PC-3 (cell line): ENCODE data around the gene STAB2. TPM values are rescaled to one million over a fixed set of nuclear protein-coding genes. Genes with fewer than 3 reads are reported as not detected.

Experiments
- ATAC-seq: fragments of 200-7000 bp; cut with Tn5 transposase; 2 replicates; pipeline ENCODE4 v1.9.1; 2020; ENCODE audit warnings: mild to moderate bottlenecking, moderate library complexity
- BruUV-seq: library from RNA; stranded (reverse); fragments of 400-500 nt; replicated peaks from 2 replicates; lab custom pipeline; 2021; lab: Mats Ljungman, UMichigan
- CTCF ChIA-PET: fragments of 300-600 bp; sonication (Branson Sonifier 250); formaldehyde crosslinking; loops from one replicate; lab custom pipeline; 2022; ENCODE audit warnings: antibody characterized with exemption; lab: Charles Lee
- POLR2A ChIA-PET: fragments of 300-600 bp; sonication (Branson Sonifier 250); formaldehyde crosslinking; loops from one replicate; lab custom pipeline; 2022; ENCODE audit warnings: antibody characterized with exemption; ENCODE audit not compliant: unreplicated experiment; lab: Charles Lee
- DNase-seq: peaks from one replicate; pipeline ENCODE4 v3.0.0-alpha.2; 2015
- H2AFZ ChIP-seq: fragments of 300-600 bp; sonication (generic); 2 replicates; pipeline ENCODE4 v1.6.0; 2016; ENCODE audit warnings: antibody characterized with exemption, low read length
- H3F3A ChIP-seq: fragments of 300-600 bp; sonication (generic); one replicate; pipeline ENCODE4 v1.6.0; 2017; ENCODE audit warnings: antibody characterized with exemption, low read length, control low read depth, mild to moderate bottlenecking; ENCODE audit not compliant: unreplicated experiment
- H3K27ac ChIP-seq: fragments of 300-600 bp; sonication (generic); 2 replicates; pipeline ENCODE4 v1.5.1; 2016; ENCODE audit warnings: mild to moderate bottlenecking, low read length
- H3K27me3 ChIP-seq: fragments of 300-600 bp; sonication (generic); 2 replicates; pipeline ENCODE4 v1.6.1; 2016; ENCODE audit warnings: low read length, mixed read lengths
- H3K36me3 ChIP-seq: fragments of 300-600 bp; sonication (generic); 2 replicates; pipeline ENCODE4 v1.6.1; 2016; ENCODE audit warnings: low read depth, mixed run types, low read length, mixed read lengths
- H3K4me1 ChIP-seq: fragments of 300-600 bp; sonication (generic); 2 replicates; pipeline ENCODE4 v1.5.1; 2016; ENCODE audit warnings: low read length; ENCODE audit not compliant: insufficient read depth
- H3K4me2 ChIP-seq: fragments of 300-600 bp; sonication (generic); 2 replicates; pipeline ENCODE4 v1.6.0; 2016; ENCODE audit warnings: low read length
- H3K4me3 ChIP-seq: fragments of 300-600 bp; sonication (generic); 2 replicates; pipeline ENCODE4 v1.5.1; 2016; ENCODE audit warnings: mild to moderate bottlenecking, low read length, mixed read lengths
- H3K79me2 ChIP-seq: fragments of 300-600 bp; sonication (generic); 2 replicates; pipeline ENCODE4 v1.6.1; 2017; ENCODE audit warnings: low read length, mixed read lengths
- H3K9ac ChIP-seq: fragments of 300-600 bp; sonication (generic); 2 replicates; pipeline ENCODE4 v1.6.0; 2016; ENCODE audit warnings: mild to moderate bottlenecking, low read length
- H3K9me2 ChIP-seq: fragments of 300-600 bp; sonication (generic); replicated peaks from 2 replicates; pipeline ENCODE4 v1.6.1; 2016; ENCODE audit warnings: mixed run types, low read length, mixed read lengths
- H3K9me3 ChIP-seq: fragments of 300-600 bp; sonication (generic); 2 replicates; pipeline ENCODE4 v1.6.1; 2016; ENCODE audit warnings: low read length, mixed read lengths
- H4K20me1 ChIP-seq: fragments of 300-600 bp; sonication (generic); 2 replicates; pipeline ENCODE4 v1.6.1; 2016; ENCODE audit warnings: low read length, mixed read lengths
- CTCF ChIP-seq: fragments of 300-600 bp; sonication (generic); conservative IDR thresholded peaks from 2 replicates; pipeline ENCODE4 v1.5.1; 2017; ENCODE audit warnings: antibody characterized with exemption, low read depth, mild to moderate bottlenecking, low read length
- EZH2 ChIP-seq: fragments of 300-600 bp; sonication (generic); IDR thresholded peaks from one replicate; pipeline ENCODE4 v1.6.1; 2017; ENCODE audit warnings: antibody characterized with exemption, mild to moderate bottlenecking, low read length; ENCODE audit not compliant: unreplicated experiment
- EZH2phosphoT487 ChIP-seq: fragments of 300-600 bp; sonication (generic); IDR thresholded peaks from 2 replicates; pipeline ENCODE4 v1.6.1; 2018; ENCODE audit warnings: mild to moderate bottlenecking, antibody characterized with exemption, low read length, borderline replicate concordance
- intact Hi-C: fragments of 100-400 bp; cut with micrococcal nuclease; formaldehyde crosslinking; loops from 2 replicates; pipeline ENCODE4 v1.9.0; 2023
- total RNA-seq: library from RNA; depleted of rRNA; stranded (reverse); fragments of >200 nt; gene quantifications from 2 replicates; pipeline ENCODE4 v1.2.3, GENCODE V29; 2014

Gene STAB2
- total RNA-seq, 1 experiment from 2014 or later, result not detected

GRCh38 chr12:103623716-103624115, 36.6 kb downstream of the STAB2 start:
- no peak overlapping the region for H2AFZ ChIP-seq
- no peaks in the 10 kb centered on the region for H3K4me1 ChIP-seq
- DNase-seq (no peak), ATAC-seq (no peak)
- no peak overlapping the region for H3K27ac ChIP-seq
- BruUV-seq, result no TSS peak
- H3F3A ChIP-seq, result no peaks in the 10 kb centered on the region
- intact Hi-C loops, result no loop called here
- no peaks in the 10 kb centered on the region for H4K20me1 ChIP-seq
- POLR2A ChIA-PET, result no interaction called here
- H3K36me3 ChIP-seq, result no peaks in the 10 kb centered on the region
- CTCF ChIA-PET, result no interaction called here
- no peak overlapping the region for H3K9ac ChIP-seq
- TF ChIP-seq EZH2 (no peak), CTCF (no peak), EZH2phosphoT487 (no peak)
- no peaks in the 10 kb centered on the region for H3K9me2 ChIP-seq
- no peaks in the 10 kb centered on the region for H3K9me3 ChIP-seq
- H3K4me2 ChIP-seq, result no peak overlapping the region
- no peaks in the 10 kb centered on the region for H3K79me2 ChIP-seq
- peaks cover 8% of the 10 kb centered on the region for H3K27me3 ChIP-seq
- H3K4me3 ChIP-seq, result no peak overlapping the region

GRCh38 chr12:103626498-103626897, 39.4 kb downstream of the STAB2 start:
- Histone ChIP-seq H3K9ac (no peak overlapping the region), H3K79me2 (no peaks in the 10 kb centered on the region), H3K27me3 (no peaks in the 10 kb centered on the region; the same call in 1 of the 2 replicates), H3K9me3 (no peaks in the 10 kb centered on the region), H4K20me1 (no peaks in the 10 kb centered on the region), H3K36me3 (no peaks in the 10 kb centered on the region), H3K4me3 (no peak overlapping the region), H3K4me2 (no peak overlapping the region), H3F3A (no peaks in the 10 kb centered on the region), H2AFZ (no peak overlapping the region), H3K9me2 (no peaks in the 10 kb centered on the region), H3K4me1 (peaks cover 3% of the 10 kb centered on the region; the same call in 1 of the 2 replicates), H3K27ac (no peak overlapping the region)
- peak; percentile 76 for ATAC-seq
- CTCF ChIA-PET, result no interaction called here
- POLR2A ChIA-PET, result no interaction called here
- TF ChIP-seq EZH2phosphoT487 (no peak), CTCF (peak; percentile 47; the same call in 1 of the 2 replicates)
- BruUV-seq, result no TSS peak
- DNase-seq, result peak; percentile 65
- intact Hi-C loops, result loop anchor here (5.0 kb wide), 1 partner anchor 231 kb away; no protein-coding TSS in a partner anchor

GRCh38 chr12:103627189-103627855, 40.2 kb downstream of the STAB2 start:
- no peak for DNase-seq
- no peaks in the 10 kb centered on the region for H3K79me2 ChIP-seq
- H3K9ac ChIP-seq, result no peak overlapping the region
- H3K27ac ChIP-seq, result no peak overlapping the region
- H3K4me1 ChIP-seq, result peaks cover 3% of the 10 kb centered on the region; the same call in 1 of the 2 replicates
- H3K36me3 ChIP-seq, result no peaks in the 10 kb centered on the region
- no peaks in the 10 kb centered on the region for H3K9me2 ChIP-seq
- H4K20me1 ChIP-seq, result no peaks in the 10 kb centered on the region
- no peaks in the 10 kb centered on the region for H3K9me3 ChIP-seq
- no peak for TF ChIP-seq CTCF
- no peak for TF ChIP-seq EZH2
- H3K27me3 ChIP-seq, result no peaks in the 10 kb centered on the region; the same call in 1 of the 2 replicates
- intact Hi-C loops, result loop anchor here (5.0 kb wide), 1 partner anchor 230 kb away; no protein-coding TSS in a partner anchor
- H2AFZ ChIP-seq, result no peak overlapping the region
- no peak overlapping the region for H3K4me3 ChIP-seq
- H3K4me2 ChIP-seq, result no peak overlapping the region
- ATAC-seq, result no peak
- POLR2A ChIA-PET, result no interaction called here
- no TSS peak for BruUV-seq
- H3F3A ChIP-seq, result no peaks in the 10 kb centered on the region
- CTCF ChIA-PET, result no interaction called here
